GM12878 (cell line): ENCODE data around the gene SUPT3H. TPM values are rescaled to one million over a fixed set of nuclear protein-coding genes. Genes with fewer than 3 reads are reported as not detected.

Experiments
- ATAC-seq: fragments of 200-7000 bp; cut with Tn5 transposase; 3 replicates; pipeline ENCODE4 v1.9.1; 2020; ENCODE audit warnings: mild to moderate bottlenecking, moderate library complexity
- BruUV-seq: library from RNA; stranded (reverse); fragments of 400-500 nt; replicated peaks from 2 replicates; lab custom pipeline; 2021; lab: Mats Ljungman, UMichigan
- CTCF ChIA-PET: fragments of 300-600 bp; sonication (Branson Sonifier 250); formaldehyde crosslinking; extraction: SDS; loops from one replicate; lab custom pipeline; 2021; ENCODE audit warnings: inconsistent platforms; lab: Yijun Ruan, JAX
- POLR2A ChIA-PET: fragments of 350-600 bp; formaldehyde crosslinking; extraction: SDS; loops from one replicate; lab custom pipeline; 2021; ENCODE audit warnings: inconsistent platforms; lab: Charles Lee
- RAD21 ChIA-PET: fragments of 300-600 bp; sonication (Branson Sonifier 250); formaldehyde crosslinking; loops from one replicate; lab custom pipeline; 2023; ENCODE audit warnings: antibody characterized with exemption; ENCODE audit not compliant: unreplicated experiment; lab: Charles Lee
- SMC1A ChIA-PET: fragments of 300-600 bp; sonication (Branson Sonifier 250); formaldehyde crosslinking; loops from one replicate; lab custom pipeline; 2023; ENCODE audit not compliant: unreplicated experiment, uncharacterized antibody; lab: Charles Lee
- DNase-seq: peaks from one replicate; pipeline ENCODE4 v3.0.0-alpha.2; 2011; ENCODE audit warnings: low read depth, low spot score
- FAIRE-seq: peaks from 3 replicates; lab custom pipeline; 2011; peaks lifted over from hg19 to GRCh38; lab: Jason Lieb, UNC
- H2AFZ ChIP-seq: 2 replicates; pipeline ENCODE4 v1.6.0; 2011; ENCODE audit warnings: low read depth, low read length, control low read depth; ENCODE audit not compliant: control insufficient read depth
- H3K27ac ChIP-seq: 2 replicates; pipeline ENCODE4 v1.5.1; 2011; ENCODE audit warnings: control low read depth; ENCODE audit not compliant: control insufficient read depth, insufficient read depth
- H3K27me3 ChIP-seq, 2 experiments: replicated peaks in 1 of 2; 2 replicates each; pipeline versions ENCODE4 v1.6.0 to v1.6.1; 2011; ENCODE audit warnings: low read length in 1 of 2; ENCODE audit not compliant: control insufficient read depth in 2 of 2, insufficient read depth in 2 of 2
- H3K36me3 ChIP-seq, 2 experiments: 2 replicates each; pipeline ENCODE4 v1.5.1; 2011; ENCODE audit warnings: low read length in 1 of 2; ENCODE audit not compliant: control insufficient read depth in 2 of 2, insufficient read depth in 2 of 2
- H3K4me1 ChIP-seq: 2 replicates; pipeline ENCODE4 v1.6.1; 2011; ENCODE audit warnings: mild to moderate bottlenecking, low read length, moderate library complexity, mixed read lengths; ENCODE audit not compliant: control insufficient read depth, insufficient read depth
- H3K4me2 ChIP-seq: 2 replicates; pipeline ENCODE4 v1.6.0; 2011; ENCODE audit warnings: control low read depth; ENCODE audit not compliant: control insufficient read depth, insufficient read depth
- H3K4me3 ChIP-seq: fragments of 200-600 bp; sonication (generic); 2 replicates; pipeline ENCODE4 v1.5.1; 2016
- H3K79me2 ChIP-seq: 2 replicates; pipeline ENCODE4 v1.6.0; 2011; ENCODE audit warnings: low read length; ENCODE audit not compliant: control insufficient read depth, insufficient read depth
- H3K9ac ChIP-seq: 2 replicates; pipeline ENCODE4 v1.8.0; 2011; ENCODE audit warnings: low read length, control low read depth, mixed read lengths; ENCODE audit not compliant: control insufficient read depth, insufficient read depth
- H3K9me3 ChIP-seq: replicated peaks from 3 replicates; pipeline ENCODE4 v1.5.1; 2011; ENCODE audit warnings: mild to moderate bottlenecking, low read length; ENCODE audit not compliant: control insufficient read depth, insufficient read depth
- H4K20me1 ChIP-seq: 2 replicates; pipeline ENCODE4 v1.6.0; 2011; ENCODE audit not compliant: control insufficient read depth, insufficient read depth
- BMI1 ChIP-seq: fragments of 450-650 bp; IDR thresholded peaks from 2 replicates; pipeline ENCODE4 v1.6.1; 2016; ENCODE audit warnings: mild to moderate bottlenecking, moderate library complexity, borderline replicate concordance
- EED ChIP-seq: sonication (generic); IDR thresholded peaks from 2 replicates; pipeline ENCODE4 v1.6.1; 2016; ENCODE audit warnings: antibody characterized with exemption, low read depth
- GABPA ChIP-seq: IDR thresholded peaks from 2 replicates; pipeline ENCODE4 v1.6.1; 2014; ENCODE audit warnings: antibody characterized with exemption, low read depth, mild to moderate bottlenecking, inconsistent platforms
- IRF3 ChIP-seq: fragments of 450-650 bp; IDR thresholded peaks from 2 replicates; pipeline ENCODE4 v1.6.1; 2014; ENCODE audit warnings: mild to moderate bottlenecking
- IRF5 ChIP-seq: fragments of 450-650 bp; IDR thresholded peaks from 2 replicates; pipeline ENCODE4 v1.6.1; 2017; ENCODE audit warnings: borderline replicate concordance
- MTA3 ChIP-seq: IDR thresholded peaks from 2 replicates; pipeline ENCODE4 v1.6.1; 2012; ENCODE audit warnings: low read length, inconsistent platforms, borderline replicate concordance
- NBN ChIP-seq: fragments of 450-650 bp; IDR thresholded peaks from 2 replicates; pipeline ENCODE4 v1.6.1; 2016
- NFIC ChIP-seq: IDR thresholded peaks from 2 replicates; pipeline ENCODE4 v1.6.1; 2012; ENCODE audit warnings: low read depth, mild to moderate bottlenecking, inconsistent platforms, low read length, moderate library complexity
- NFYB ChIP-seq: IDR thresholded peaks from 2 replicates; pipeline ENCODE4 v1.6.1; 2011; ENCODE audit warnings: low read depth, mild to moderate bottlenecking, low read length, improper control_type of control experiment, moderate library complexity; ENCODE audit not compliant: insufficient read depth
- NR2F1 ChIP-seq: fragments of 450-650 bp; conservative IDR thresholded peaks from 2 replicates; pipeline ENCODE4 v1.6.1; 2017; ENCODE audit warnings: mild to moderate bottlenecking
- RAD21 ChIP-seq: IDR thresholded peaks from 2 replicates; pipeline ENCODE4 v1.6.1; 2011; ENCODE audit warnings: mild to moderate bottlenecking, low read depth, low read length, moderate library complexity; ENCODE audit not compliant: insufficient read depth
- RAD51 ChIP-seq: fragments of 450-650 bp; IDR thresholded peaks from 2 replicates; pipeline ENCODE4 v1.6.1; 2016; ENCODE audit warnings: moderate library complexity, mild to moderate bottlenecking, inconsistent platforms
- RB1 ChIP-seq: fragments of 450-650 bp; formaldehyde crosslinking; IDR thresholded peaks from 2 replicates; pipeline ENCODE4 v1.6.1; 2017; ENCODE audit warnings: mild to moderate bottlenecking, borderline replicate concordance
- RFX5 ChIP-seq: IDR thresholded peaks from 2 replicates; pipeline ENCODE4 v1.6.1; 2011; ENCODE audit warnings: low read depth, low read length, improper control_type of control experiment
- SMARCA5 ChIP-seq: fragments of 450-650 bp; IDR thresholded peaks from 2 replicates; pipeline ENCODE4 v1.6.1; 2017; ENCODE audit warnings: mild to moderate bottlenecking
- SREBF1 ChIP-seq: IDR thresholded peaks from 2 replicates; pipeline ENCODE4 v1.6.1; 2012; ENCODE audit warnings: mild to moderate bottlenecking, low read length
- SUZ12 ChIP-seq: fragments of 200-600 bp; sonication (generic); IDR thresholded peaks from one replicate; pipeline ENCODE4 v1.6.1; 2018; ENCODE audit warnings: antibody characterized with exemption, mild to moderate bottlenecking; ENCODE audit not compliant: unreplicated experiment
- TAF1 ChIP-seq: IDR thresholded peaks from 2 replicates; pipeline ENCODE4 v1.6.1; 2011; ENCODE audit warnings: mild to moderate bottlenecking, low read depth, low read length, borderline replicate concordance
- TARDBP ChIP-seq: IDR thresholded peaks from 2 replicates; pipeline ENCODE4 v1.6.1; 2016; ENCODE audit warnings: borderline replicate concordance
- ZNF384 ChIP-seq: IDR thresholded peaks from 2 replicates; pipeline ENCODE4 v1.6.1; 2012; ENCODE audit warnings: low read depth, mild to moderate bottlenecking, low read length, improper control_type of control experiment, borderline replicate concordance
- ZSCAN29 ChIP-seq: fragments of 450-650 bp; IDR thresholded peaks from 2 replicates; pipeline ENCODE4 v1.6.1; 2017; ENCODE audit warnings: mild to moderate bottlenecking, moderate library complexity
- WGBS: methylation state at CpG from one replicate; pipeline ENCODE4 v1.1.6; 2016; ENCODE audit warnings: low lambda C conversion rate; ENCODE audit not compliant: insufficient replicate concordance, insufficient coverage; ENCODE audit errors: missing lambda C conversion rate; 5-methylcytosine and 5-hydroxymethylcytosine counted together
- in situ Hi-C: fragments of 300-500 bp; cut with MboI; formaldehyde crosslinking; loops from 9 replicates; pipeline ENCODE4 v1.14.3; 2018; ENCODE audit warnings: mixed read lengths
- intact Hi-C: fragments of 100-400 bp; cut with micrococcal nuclease; formaldehyde crosslinking; loops from one replicate; pipeline ENCODE4 v1.14.2; 2022; ENCODE audit not compliant: unreplicated experiment
- polyA plus RNA-seq, 11 experiments: library from polyadenylated mRNA; depleted of rRNA in 4 of 11; unstranded in 6 of 11; stranded (reverse) in 5 of 11; fragments of >200 nt; fragmentation: Nextera tagmentation in 4 of 11; fragmentation: Illumina TruSeq in 1 of 11; extraction: Ambion mirVana in 4 of 11; extraction: Trizol in 1 of 11; gene quantifications; 1 replicate in 1 of 11; 2 replicates in 10 of 11; pipeline versions ENCODE4 v1.2.1 to v1.2.3, GENCODE V29; 2011 to 2016; ENCODE audit warnings: inconsistent platforms in 2 of 11, missing spikeins in 2 of 11, low read depth in 1 of 11
- total RNA-seq, 4 experiments: library from RNA; depleted of rRNA in 3 of 4; stranded (reverse); fragments of >200 nt in 3 of 4; fragmentation: Illumina TruSeq in 1 of 4; extraction: Trizol in 1 of 4; gene quantifications; 2 replicates each; pipeline versions ENCODE4 v1.2.1 to v1.2.3, GENCODE V29; 2013 to 2021
- TF ChIP-seq, protein P1 (sequence below): fragments of 450-650 bp; IDR thresholded peaks from 2 replicates; pipeline ENCODE4 v1.6.1; 2017; ENCODE audit warnings: low read depth, mild to moderate bottlenecking, moderate library complexity

Gene SUPT3H
- total and polyA plus RNA-seq, 10 of the 15 experiments (the other 5 are each of a cell fraction or from before 2014, with no cell fraction given) = 0.51 to 3.7 (median 2.0) TPM

DNA sequence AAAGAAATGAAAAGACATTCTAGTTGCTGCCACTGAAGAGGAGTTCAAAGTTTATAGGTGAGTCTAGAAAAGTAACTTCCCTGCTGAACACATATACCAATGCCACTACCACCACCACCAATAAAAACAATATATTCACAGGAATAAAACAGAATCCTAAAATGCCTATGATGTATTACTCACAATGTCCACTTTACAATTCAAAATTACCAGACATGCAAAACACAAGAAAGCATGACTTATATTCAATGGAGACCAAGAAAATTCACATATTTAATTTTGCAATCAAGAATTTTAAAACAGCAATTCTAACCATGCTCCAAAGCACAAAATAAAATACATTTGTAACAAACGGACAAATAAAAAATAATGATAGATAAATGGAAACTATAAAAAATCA is 434.9 kb downstream of the SUPT3H start (continued):
- TF ChIP-seq SMARCA5 = no peak
- TF ChIP-seq IRF5 = no peak
- no peak for TF ChIP-seq BMI1
- no peak for TF ChIP-seq RB1
- TF ChIP-seq MTA3 = no peak
- TF ChIP-seq NR2F1 = no peak
- TF ChIP-seq RAD51 = no peak

DNA sequence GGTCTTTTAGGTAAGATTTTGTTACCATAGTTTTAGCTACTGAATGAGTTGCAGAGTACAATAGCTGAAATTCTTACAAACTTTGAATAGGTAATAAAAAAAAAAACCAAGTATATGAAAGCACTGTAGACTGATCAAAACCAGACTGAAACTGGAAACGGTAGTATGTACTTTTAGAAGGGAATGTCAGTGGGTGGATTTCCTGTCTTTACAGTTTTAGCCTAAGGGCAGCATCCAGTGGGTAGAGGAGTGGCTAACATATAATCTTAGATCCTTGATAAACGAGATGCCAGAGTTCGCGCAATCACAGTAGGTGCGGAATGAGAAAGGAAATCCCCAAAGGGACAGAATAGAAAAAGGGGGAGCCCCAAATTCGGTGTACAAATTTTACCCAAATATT is 435.5 kb downstream of the SUPT3H start:
- ChIA-PET SMC1A (interaction anchor here (1.0 kb wide), 1 partner anchor 9 kb away, joined by 4 read pairs; no protein-coding TSS in a partner anchor), POLR2A (no interaction called here), RAD21 (interaction anchor here (0.6 kb wide), 1 partner anchor 14 kb away, joined by 3 read pairs; no protein-coding TSS in a partner anchor), CTCF (no interaction called here)
- in situ Hi-C loops (no loop called here), intact Hi-C loops (no loop called here)
- BruUV-seq = no TSS peak
- ATAC-seq (no peak), DNase-seq (no peak), FAIRE-seq (no peak)
- no peak overlapping the region for H3K27ac ChIP-seq
- H4K20me1 ChIP-seq = no peaks in the 10 kb centered on the region
- H3K9me3 ChIP-seq = no peaks in the 10 kb centered on the region; the same call in 2 of the 3 replicates
- H3K4me2 ChIP-seq = no peak overlapping the region
- TF ChIP-seq NFYB = no peak
- TF ChIP-seq ZNF384 = no peak
- TF ChIP-seq GABPA = no peak
- no peak for TF ChIP-seq SREBF1
- no peak for TF ChIP-seq SUZ12
- TF ChIP-seq ZSCAN29 = no peak
- no peak for TF ChIP-seq MTA3
- TF ChIP-seq TARDBP = no peak
- TF ChIP-seq RAD21 = no peak
- TF ChIP-seq SMARCA5 = no peak
- TF ChIP-seq NBN = no peak
- no peak for TF ChIP-seq TAF1
- TF ChIP-seq, protein P1, sequence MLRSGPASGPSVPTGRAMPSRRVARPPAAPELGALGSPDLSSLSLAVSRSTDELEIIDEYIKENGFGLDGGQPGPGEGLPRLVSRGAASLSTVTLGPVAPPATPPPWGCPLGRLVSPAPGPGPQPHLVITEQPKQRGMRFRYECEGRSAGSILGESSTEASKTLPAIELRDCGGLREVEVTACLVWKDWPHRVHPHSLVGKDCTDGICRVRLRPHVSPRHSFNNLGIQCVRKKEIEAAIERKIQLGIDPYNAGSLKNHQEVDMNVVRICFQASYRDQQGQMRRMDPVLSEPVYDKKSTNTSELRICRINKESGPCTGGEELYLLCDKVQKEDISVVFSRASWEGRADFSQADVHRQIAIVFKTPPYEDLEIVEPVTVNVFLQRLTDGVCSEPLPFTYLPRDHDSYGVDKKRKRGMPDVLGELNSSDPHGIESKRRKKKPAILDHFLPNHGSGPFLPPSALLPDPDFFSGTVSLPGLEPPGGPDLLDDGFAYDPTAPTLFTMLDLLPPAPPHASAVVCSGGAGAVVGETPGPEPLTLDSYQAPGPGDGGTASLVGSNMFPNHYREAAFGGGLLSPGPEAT = no peak
- TF ChIP-seq IRF3 = no peak
- no peak for TF ChIP-seq NFIC
- TF ChIP-seq EED = no peak
- no peak for TF ChIP-seq RFX5
- H3K4me3 ChIP-seq = no peak overlapping the region
- no peak overlapping the region for H3K9ac ChIP-seq
- H2AFZ ChIP-seq = no peak overlapping the region
- WGBS = 59% methylated on average over 6 of the region's 6 CpGs
- H3K36me3 ChIP-seq = no peaks in the 10 kb centered on the region
- H3K79me2 ChIP-seq = no peaks in the 10 kb centered on the region
- no peaks in the 10 kb centered on the region for H3K4me1 ChIP-seq
- no peaks in the 10 kb centered on the region for H3K27me3 ChIP-seq
